Ishikawa (cell line): ENCODE results near the gene GABPB2.

Source experiments
- CEBPB ChIP-seq: IDR thresholded peaks from 2 replicates; pipeline ENCODE4 v1.6.1; 2012
- CREB1 ChIP-seq: IDR thresholded peaks from 2 replicates; pipeline ENCODE4 v1.6.1; 2012; ENCODE audit warnings: low read depth
- EGR1 ChIP-seq: IDR thresholded peaks from 2 replicates; pipeline ENCODE4 v1.6.1; 2012
- EP300 ChIP-seq: IDR thresholded peaks from 2 replicates; pipeline ENCODE4 v1.6.1; 2012; ENCODE audit warnings: borderline replicate concordance
- FOXM1 ChIP-seq: IDR thresholded peaks from 2 replicates; pipeline ENCODE4 v1.6.1; 2012; ENCODE audit warnings: low read depth, borderline replicate concordance
- MAX ChIP-seq: IDR thresholded peaks from 2 replicates; pipeline ENCODE4 v1.6.1; 2012
- NFIC ChIP-seq: IDR thresholded peaks from 2 replicates; pipeline ENCODE4 v1.6.1; 2012
- RAD21 ChIP-seq: IDR thresholded peaks from 2 replicates; pipeline ENCODE4 v1.6.1; 2012; ENCODE audit warnings: low read depth
- TAF1 ChIP-seq: IDR thresholded peaks from 2 replicates; pipeline ENCODE4 v1.6.1; 2012; ENCODE audit warnings: low read depth, mild to moderate bottlenecking
- TCF12 ChIP-seq: IDR thresholded peaks from 2 replicates; pipeline ENCODE4 v1.6.1; 2012; ENCODE audit warnings: low read depth
- TEAD4 ChIP-seq: IDR thresholded peaks from 2 replicates; pipeline ENCODE4 v1.6.1; 2012
- YY1 ChIP-seq: IDR thresholded peaks from 2 replicates; pipeline ENCODE4 v1.6.1; 2012; ENCODE audit warnings: low read depth
- ZBTB7A ChIP-seq: IDR thresholded peaks from 2 replicates; pipeline ENCODE4 v1.6.1; 2012; ENCODE audit warnings: low read depth
- TF ChIP-seq, protein P1 (sequence below): IDR thresholded peaks from 2 replicates; pipeline ENCODE4 v1.6.1; 2012
- TF ChIP-seq, protein P2 (sequence below): IDR thresholded peaks from 2 replicates; pipeline ENCODE4 v1.6.1; 2012; ENCODE audit warnings: low read depth, mild to moderate bottlenecking

The GABPB2 gene

GRCh38 chr1:151133018-151133806, 62.7 kb downstream of the GABPB2 start:
- TF ChIP-seq TAF1, result no peak
- no peak for TF ChIP-seq EP300
- TF ChIP-seq, protein P1, sequence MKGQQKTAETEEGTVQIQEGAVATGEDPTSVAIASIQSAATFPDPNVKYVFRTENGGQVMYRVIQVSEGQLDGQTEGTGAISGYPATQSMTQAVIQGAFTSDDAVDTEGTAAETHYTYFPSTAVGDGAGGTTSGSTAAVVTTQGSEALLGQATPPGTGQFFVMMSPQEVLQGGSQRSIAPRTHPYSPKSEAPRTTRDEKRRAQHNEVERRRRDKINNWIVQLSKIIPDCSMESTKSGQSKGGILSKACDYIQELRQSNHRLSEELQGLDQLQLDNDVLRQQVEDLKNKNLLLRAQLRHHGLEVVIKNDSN, result no peak
- no peak for TF ChIP-seq CEBPB
- no peak for TF ChIP-seq MAX
- no peak for TF ChIP-seq ZBTB7A
- TF ChIP-seq EGR1, result no peak
- no peak for TF ChIP-seq NFIC
- TF ChIP-seq TCF12, result no peak
- TF ChIP-seq CREB1, result no peak
- no peak for TF ChIP-seq RAD21
- TF ChIP-seq, protein P2, sequence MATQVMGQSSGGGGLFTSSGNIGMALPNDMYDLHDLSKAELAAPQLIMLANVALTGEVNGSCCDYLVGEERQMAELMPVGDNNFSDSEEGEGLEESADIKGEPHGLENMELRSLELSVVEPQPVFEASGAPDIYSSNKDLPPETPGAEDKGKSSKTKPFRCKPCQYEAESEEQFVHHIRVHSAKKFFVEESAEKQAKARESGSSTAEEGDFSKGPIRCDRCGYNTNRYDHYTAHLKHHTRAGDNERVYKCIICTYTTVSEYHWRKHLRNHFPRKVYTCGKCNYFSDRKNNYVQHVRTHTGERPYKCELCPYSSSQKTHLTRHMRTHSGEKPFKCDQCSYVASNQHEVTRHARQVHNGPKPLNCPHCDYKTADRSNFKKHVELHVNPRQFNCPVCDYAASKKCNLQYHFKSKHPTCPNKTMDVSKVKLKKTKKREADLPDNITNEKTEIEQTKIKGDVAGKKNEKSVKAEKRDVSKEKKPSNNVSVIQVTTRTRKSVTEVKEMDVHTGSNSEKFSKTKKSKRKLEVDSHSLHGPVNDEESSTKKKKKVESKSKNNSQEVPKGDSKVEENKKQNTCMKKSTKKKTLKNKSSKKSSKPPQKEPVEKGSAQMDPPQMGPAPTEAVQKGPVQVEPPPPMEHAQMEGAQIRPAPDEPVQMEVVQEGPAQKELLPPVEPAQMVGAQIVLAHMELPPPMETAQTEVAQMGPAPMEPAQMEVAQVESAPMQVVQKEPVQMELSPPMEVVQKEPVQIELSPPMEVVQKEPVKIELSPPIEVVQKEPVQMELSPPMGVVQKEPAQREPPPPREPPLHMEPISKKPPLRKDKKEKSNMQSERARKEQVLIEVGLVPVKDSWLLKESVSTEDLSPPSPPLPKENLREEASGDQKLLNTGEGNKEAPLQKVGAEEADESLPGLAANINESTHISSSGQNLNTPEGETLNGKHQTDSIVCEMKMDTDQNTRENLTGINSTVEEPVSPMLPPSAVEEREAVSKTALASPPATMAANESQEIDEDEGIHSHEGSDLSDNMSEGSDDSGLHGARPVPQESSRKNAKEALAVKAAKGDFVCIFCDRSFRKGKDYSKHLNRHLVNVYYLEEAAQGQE, result no peak
- TF ChIP-seq TEAD4, result no peak
- no peak for TF ChIP-seq FOXM1
- TF ChIP-seq YY1, result no peak

DNA sequence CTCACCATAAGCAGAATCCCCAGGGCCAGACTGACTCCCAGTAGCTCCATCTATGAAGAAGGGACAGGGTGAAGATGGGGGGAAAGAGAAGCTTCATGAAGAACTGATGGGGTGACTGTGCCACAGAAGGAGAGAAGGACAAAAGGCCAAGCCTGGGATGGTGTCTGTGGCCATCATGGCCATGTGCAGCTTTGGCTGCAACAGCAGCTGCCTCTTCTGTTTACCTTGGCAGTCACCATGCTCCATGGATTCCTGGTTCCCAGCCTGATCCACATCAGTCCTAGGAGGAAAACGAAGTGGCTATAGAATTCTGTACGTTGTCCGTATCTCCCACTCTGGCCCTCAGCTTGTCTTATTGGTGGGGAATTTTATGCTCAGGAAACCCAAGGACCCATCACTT, 63.8 kb downstream of the GABPB2 start:
- TF ChIP-seq FOXM1 (no peak), EP300 (no peak), ZBTB7A (no peak), EGR1 (no peak), MAX (no peak), CEBPB (no peak), TCF12 (no peak), RAD21 (no peak), YY1 (no peak), NFIC (no peak), CREB1 (no peak), TAF1 (no peak)
- TF ChIP-seq, protein P1, result no peak
- TF ChIP-seq, protein P2, result no peak

DNA sequence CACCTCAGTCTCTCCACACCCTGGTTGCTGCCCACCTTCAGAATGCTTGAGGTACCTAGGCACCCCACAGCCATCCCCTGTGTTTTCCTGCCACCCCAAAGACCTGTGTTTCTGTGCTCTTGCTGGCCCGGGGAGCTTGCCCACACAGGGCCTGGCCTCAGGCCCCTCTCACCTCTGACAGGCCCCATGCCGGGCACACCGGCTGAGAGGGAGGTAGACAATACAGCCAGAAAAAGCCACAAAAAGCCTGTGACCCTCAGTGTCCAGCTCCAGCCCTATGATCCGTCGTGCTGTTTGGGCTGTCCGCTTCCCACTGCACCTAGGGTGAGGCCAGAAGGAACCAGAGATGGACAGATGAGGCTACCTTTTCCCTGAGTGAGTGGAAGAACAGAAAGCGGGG, 64.4 kb downstream of the GABPB2 start:
- TF ChIP-seq CREB1 (no peak), TAF1 (no peak), NFIC (no peak), RAD21 (no peak), TEAD4 (no peak), TCF12 (no peak), CEBPB (no peak)
- TF ChIP-seq, protein P2, result no peak
- TF ChIP-seq, protein P1, result no peak
